ENCODE results near the gene FCHSD2. TPM values are rescaled to one million over a fixed set of nuclear protein-coding genes. Genes with fewer than 3 reads are reported as not detected.

The FCHSD2 gene
- total and polyA plus RNA-seq, 2 donors (not counting 1 experiment from before 2014, with no cell fraction given) = 19.5 to 40.6 TPM

DNA sequence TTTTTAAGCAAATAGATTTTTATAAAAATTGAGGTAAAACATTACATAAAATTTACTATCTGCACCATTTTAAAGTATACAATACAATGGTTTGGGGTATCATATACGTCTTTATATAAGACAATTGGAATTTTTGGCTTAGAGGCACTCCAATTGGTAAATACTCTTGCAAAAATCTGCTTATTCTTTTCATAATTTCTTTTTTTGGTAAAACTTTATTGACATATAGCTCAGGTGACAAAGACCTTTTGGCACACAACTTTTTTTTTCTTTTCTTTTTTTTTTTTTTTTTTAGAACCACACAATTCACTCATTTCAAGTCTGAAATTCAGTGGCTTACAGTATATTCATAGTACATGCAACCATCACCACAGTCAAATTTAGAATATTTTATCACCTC, 270.1 kb downstream of the FCHSD2 start:
- Histone ChIP-seq H3K9ac (ENCODE audit: insufficient read depth, low read length) (no peak overlapping the region), H3K4me2 (ENCODE audit: extremely low read depth, insufficient read depth, low read length) (no peak overlapping the region), H4K20me1 (ENCODE audit: control insufficient read depth, extremely low read depth, insufficient read depth, low read length) (no peaks in the 10 kb centered on the region), H3K36me3 (ENCODE audit: control insufficient read depth, insufficient read depth, low read length) (no peaks in the 10 kb centered on the region), H3K4me3 (replicated peaks in 1 of 4; ENCODE audit: control extremely low read depth in 1 of 4, insufficient read depth in 1 of 4, low read depth in 3 of 4, low read length in 4 of 4) (no peak overlapping the region), H3K27ac (ENCODE audit: insufficient read depth, low read length) (no peak overlapping the region), H3K4me1 (ENCODE audit: control insufficient read depth, extremely low read depth, insufficient read depth, low read length) (no peaks in the 10 kb centered on the region), H2AFZ (ENCODE audit: low read length) (no peak overlapping the region), H3K9me3 (ENCODE audit: control insufficient read depth, insufficient read depth, low read depth, low read length) (no peaks in the 10 kb centered on the region), H3K79me2 (ENCODE audit: control insufficient read depth, insufficient read depth, low read length) (no peaks in the 10 kb centered on the region), H3K27me3 (ENCODE audit: control insufficient read depth, insufficient read depth, low read length) (no peaks in the 10 kb centered on the region)
- TF ChIP-seq EZH2 (IDR thresholded peaks at IDR 0.05; ENCODE audit: low read length, missing control alignments) = no peak
- no peak for TF ChIP-seq CTCF (conservative IDR thresholded peaks at IDR 0.05 in 1 of 2, IDR thresholded peaks at IDR 0.05 in 1 of 2; ENCODE audit: low read depth in 1 of 2, low read length in 2 of 2)
- no peak for DNase-seq (ENCODE audit: low read depth in 2 of 2)

DNA sequence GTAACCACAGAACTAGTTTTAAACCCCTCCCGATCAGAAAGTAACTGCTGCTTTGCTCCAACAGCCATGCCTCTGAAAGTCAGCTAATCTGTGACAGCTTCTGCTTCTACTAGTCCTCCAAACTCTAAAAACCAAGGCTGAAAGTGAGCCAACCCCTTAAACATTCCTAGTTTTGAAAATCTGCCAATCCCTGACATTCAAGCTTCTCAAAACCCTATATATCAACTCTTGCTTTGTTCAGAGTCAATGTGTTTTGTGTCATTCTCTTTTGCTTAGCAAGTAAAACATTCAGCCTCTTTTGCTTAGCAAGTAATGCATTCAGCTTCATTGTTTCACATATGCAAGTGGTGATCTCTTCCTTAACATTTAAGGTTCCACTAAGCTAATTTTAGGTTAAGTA, 271.0 kb downstream of the FCHSD2 start:
- Histone ChIP-seq H3K4me2 (ENCODE audit: extremely low read depth, insufficient read depth, low read length) (no peak overlapping the region), H3K9ac (ENCODE audit: insufficient read depth, low read length) (no peak overlapping the region), H3K9me3 (ENCODE audit: control insufficient read depth, insufficient read depth, low read depth, low read length) (no peaks in the 10 kb centered on the region), H3K4me1 (ENCODE audit: control insufficient read depth, extremely low read depth, insufficient read depth, low read length) (no peaks in the 10 kb centered on the region), H3K4me3 (replicated peaks in 1 of 4; ENCODE audit: control extremely low read depth in 1 of 4, insufficient read depth in 1 of 4, low read depth in 3 of 4, low read length in 4 of 4) (no peak overlapping the region), H3K27ac (ENCODE audit: insufficient read depth, low read length) (no peak overlapping the region), H3K79me2 (ENCODE audit: control insufficient read depth, insufficient read depth, low read length) (no peaks in the 10 kb centered on the region), H3K27me3 (ENCODE audit: control insufficient read depth, insufficient read depth, low read length) (no peaks in the 10 kb centered on the region), H2AFZ (ENCODE audit: low read length) (no peak overlapping the region), H3K36me3 (ENCODE audit: control insufficient read depth, insufficient read depth, low read length) (no peaks in the 10 kb centered on the region), H4K20me1 (ENCODE audit: control insufficient read depth, extremely low read depth, insufficient read depth, low read length) (no peaks in the 10 kb centered on the region)
- DNase-seq (ENCODE audit: low read depth in 2 of 2) = peak; percentile 28 to 69
- TF ChIP-seq EZH2 (IDR thresholded peaks at IDR 0.05; ENCODE audit: low read length, missing control alignments) (no peak), CTCF (conservative IDR thresholded peaks at IDR 0.05 in 1 of 2, IDR thresholded peaks at IDR 0.05 in 1 of 2; ENCODE audit: low read depth in 1 of 2, low read length in 2 of 2) (no peak)

DNA sequence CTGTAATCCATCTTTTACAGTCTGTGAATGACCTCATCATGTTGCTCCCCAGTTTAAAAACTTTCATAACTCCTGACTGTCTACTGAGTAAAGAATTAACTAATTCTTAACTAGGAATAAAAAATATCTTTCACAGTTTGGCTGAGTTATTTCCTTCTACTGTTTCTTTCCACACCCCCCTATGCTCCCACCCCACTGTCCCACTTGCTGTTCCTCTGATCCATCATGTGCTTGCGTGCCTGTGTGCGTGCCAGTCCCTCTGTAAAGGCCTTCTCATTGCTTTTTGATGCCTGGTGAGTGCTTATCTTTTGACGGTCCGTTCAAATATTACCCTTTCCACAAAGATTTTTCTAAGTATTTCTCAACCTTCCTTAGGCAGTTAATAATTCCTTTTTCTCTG, 272.3 kb downstream of the FCHSD2 start:
- Histone ChIP-seq H3K27ac (ENCODE audit: insufficient read depth, low read length) (no peak overlapping the region), H2AFZ (ENCODE audit: low read length) (no peak overlapping the region), H3K36me3 (ENCODE audit: control insufficient read depth, insufficient read depth, low read length) (no peaks in the 10 kb centered on the region), H3K9me3 (ENCODE audit: control insufficient read depth, insufficient read depth, low read depth, low read length) (no peaks in the 10 kb centered on the region), H3K9ac (ENCODE audit: insufficient read depth, low read length) (no peak overlapping the region), H3K4me3 (replicated peaks in 1 of 4; ENCODE audit: control extremely low read depth in 1 of 4, insufficient read depth in 1 of 4, low read depth in 3 of 4, low read length in 4 of 4) (no peak overlapping the region), H3K27me3 (ENCODE audit: control insufficient read depth, insufficient read depth, low read length) (no peaks in the 10 kb centered on the region), H3K4me2 (ENCODE audit: extremely low read depth, insufficient read depth, low read length) (no peak overlapping the region), H4K20me1 (ENCODE audit: control insufficient read depth, extremely low read depth, insufficient read depth, low read length) (no peaks in the 10 kb centered on the region), H3K4me1 (ENCODE audit: control insufficient read depth, extremely low read depth, insufficient read depth, low read length) (peaks cover 9% of the 10 kb centered on the region), H3K79me2 (ENCODE audit: control insufficient read depth, insufficient read depth, low read length) (no peaks in the 10 kb centered on the region)
- no peak for DNase-seq (ENCODE audit: low read depth in 2 of 2)
- TF ChIP-seq EZH2 (IDR thresholded peaks at IDR 0.05; ENCODE audit: low read length, missing control alignments) (no peak), CTCF (conservative IDR thresholded peaks at IDR 0.05 in 1 of 2, IDR thresholded peaks at IDR 0.05 in 1 of 2; ENCODE audit: low read depth in 1 of 2, low read length in 2 of 2) (no peak)
